Right lobe of liver (tissue), 6 donors: ENCODE results near the gene LRRC1. TPM values are rescaled to one million over a fixed set of nuclear protein-coding genes. Genes with fewer than 3 reads are reported as not detected.

Source experiments
- ATAC-seq, 4 donors: fragments of 200-7000 bp; cut with Tn5 transposase; one replicate each; pipeline ENCODE4 v1.9.1; 2020; ENCODE audit warnings: mild to moderate bottlenecking in 4 of 4, moderate library complexity in 4 of 4
- DNase-seq, 3 donors: peaks; one replicate each; pipeline ENCODE4 v3.0.0-alpha.2; 2020
- H3K27ac ChIP-seq, 3 donors: fragments of 200-600 bp; one replicate each; pipeline ENCODE4 v1.8.0; 2022
- H3K27me3 ChIP-seq, 2 donors: fragments of 200-600 bp; one replicate each; pipeline ENCODE4 v1.8.0; 2022
- H3K36me3 ChIP-seq, 4 donors: fragments of 200-600 bp; sonication (generic) in 1 of 4; one replicate each; pipeline versions ENCODE4 v1.5.1 to v1.8.0; 2017 to 2022; ENCODE audit warnings: control low read depth in 1 of 4
- H3K4me1 ChIP-seq, 4 donors: fragments of 200-600 bp; sonication (generic) in 1 of 4; one replicate each; pipeline versions ENCODE4 v1.5.1 to v1.8.0; 2017 to 2022; ENCODE audit warnings: control low read depth in 1 of 4
- H3K4me3 ChIP-seq, 3 donors: fragments of 200-600 bp; one replicate each; pipeline ENCODE4 v1.8.0; 2022
- H3K9me3 ChIP-seq, 4 donors: fragments of 200-600 bp; sonication (generic) in 1 of 4; one replicate each; pipeline versions ENCODE4 v1.5.1 to v1.8.0; 2017 to 2022; ENCODE audit warnings: control low read depth in 1 of 4
- CTCF ChIP-seq, 4 donors: fragments of 200-600 bp in 3 of 4; fragments of 450-650 bp in 1 of 4; IDR thresholded peaks; one replicate each; pipeline versions ENCODE4 v1.5.1 to v1.8.0; 2016 to 2022; ENCODE audit warnings: antibody characterized with exemption in 4 of 4, mild to moderate bottlenecking in 2 of 4
- POLR2A ChIP-seq: fragments of 450-650 bp; IDR thresholded peaks from one replicate; pipeline ENCODE4 v1.6.1; 2017; ENCODE audit warnings: antibody characterized with exemption, mild to moderate bottlenecking
- WGBS: methylation state at CpG from one replicate; pipeline ENCODE4 v1.1.6; 2018; ENCODE audit warnings: low coverage, low lambda C conversion rate; ENCODE audit not compliant: insufficient coverage; ENCODE audit errors: missing lambda C conversion rate; 5-methylcytosine and 5-hydroxymethylcytosine counted together
- intact Hi-C, 2 donors: fragments of 100-400 bp; cut with DNase I; formaldehyde crosslinking; loops; one replicate each; pipeline versions ENCODE4 v1.11.2 to v1.14.1; 2022
- total RNA-seq, 6 experiments: library from RNA; depleted of rRNA in 2 of 6; stranded (reverse); fragments of >200 nt in 2 of 6; fragmentation: NEBNext Ultra II Directional in 3 of 6; extraction: Animal tissue kit (Norgen Biotek cat#: 25700) in 3 of 6; gene quantifications; one replicate each; pipeline versions ENCODE4 v1.1.0 to v1.2.4, GENCODE V29; 2016 to 2023
- donor health status: DM: no; HTN: yes; CAD: no.
- donor health status: DM: no; HTN: no; CAD: no.
- donor health status: DM: no; HTN: no; CAD: no.
- donor health status: DM: no; HTN: yes; CAD: no.
- donor health status: DM: no; HTN: yes; CAD: no.

LRRC1 gene
- total RNA-seq, 6 experiments from 2014 or later = 0.46 to 3.2 (median 1.4) TPM

- Histone ChIP-seq H3K36me3 (no peaks in the 10 kb centered on the region), H3K27me3 (peaks cover 0 to under 1% of the 10 kb centered on the region in 2 donors), H3K27ac (no peak overlapping the region), H3K4me1 (peaks cover 0 to 21% (median 5%) of the 10 kb centered on the region in 4 donors), H3K9me3 (no peaks in the 10 kb centered on the region), H3K4me3 (no peak overlapping the region)
- TF ChIP-seq POLR2A (no peak), CTCF (IDR thresholded peaks at IDR 0.05) (no peak)
- intact Hi-C loops = no loop called here
- no peak for DNase-seq
- no peak for ATAC-seq
- 58% methylated on average over 3 of the region's 3 CpGs for WGBS
Observed at GRCh38 chr6:53796451-53796780, 1.6 kb downstream of the LRRC1 start.

GRCh38 chr6:53796791-53797190 is 2.0 kb downstream of the LRRC1 start:
- H3K4me1 ChIP-seq = peaks cover 0 to 21% (median 5%) of the 10 kb centered on the region in 4 donors
- H3K4me3 ChIP-seq = no peak overlapping the region
- TF ChIP-seq CTCF (IDR thresholded peaks at IDR 0.05) (no peak), POLR2A (no peak)
- H3K9me3 ChIP-seq = no peaks in the 10 kb centered on the region
- intact Hi-C loops = no loop called here
- no peaks in the 10 kb centered on the region for H3K27me3 ChIP-seq
- DNase-seq = no peak
- no peak overlapping the region for H3K27ac ChIP-seq
- no peaks in the 10 kb centered on the region for H3K36me3 ChIP-seq
- 63% methylated on average over 5 of the region's 5 CpGs for WGBS
- ATAC-seq = no peak

GRCh38 chr6:53797304-53797703 is 2.5 kb downstream of the LRRC1 start:
- Histone ChIP-seq H3K27me3 (no peaks in the 10 kb centered on the region), H3K27ac (no peak overlapping the region), H3K36me3 (no peaks in the 10 kb centered on the region), H3K4me1 (peaks cover 0 to 21% (median 5%) of the 10 kb centered on the region in 4 donors), H3K4me3 (no peak overlapping the region), H3K9me3 (no peaks in the 10 kb centered on the region)
- intact Hi-C loops = no loop called here
- no peak for TF ChIP-seq CTCF (IDR thresholded peaks at IDR 0.05)
- ATAC-seq (no peak), DNase-seq (no peak)
- WGBS = 100% methylated on average over 1 of the region's 2 CpGs

- H3K4me3 ChIP-seq = no peak overlapping the region
- no peaks in the 10 kb centered on the region for H3K36me3 ChIP-seq
- no peaks in the 10 kb centered on the region for H3K9me3 ChIP-seq
- DNase-seq (no peak), ATAC-seq (no peak)
- peaks cover 0 to 11% (median 1%) of the 10 kb centered on the region in 4 donors for H3K4me1 ChIP-seq
- no peaks in the 10 kb centered on the region for H3K27me3 ChIP-seq
- H3K27ac ChIP-seq = no peak overlapping the region
- 80% methylated on average over 3 of the region's 3 CpGs for WGBS
- no peak for TF ChIP-seq CTCF (IDR thresholded peaks at IDR 0.05)
- intact Hi-C loops = no loop called here
Observed at GRCh38 chr6:53799340-53799739, 4.5 kb downstream of the LRRC1 start.

- Histone ChIP-seq H3K4me3 (no peak overlapping the region), H3K36me3 (no peaks in the 10 kb centered on the region), H3K4me1 (no peaks in the 10 kb centered on the region), H3K27me3 (no peaks in the 10 kb centered on the region), H3K27ac (no peak overlapping the region), H3K9me3 (no peaks in the 10 kb centered on the region)
- no peak for ATAC-seq
- intact Hi-C loops = no loop called here
- DNase-seq = no peak
- 93% methylated on average over 1 of the region's 1 CpG for WGBS
- TF ChIP-seq POLR2A (no peak), CTCF (IDR thresholded peaks at IDR 0.05) (no peak)
Observed at GRCh38 chr6:53801022-53801421, 6.2 kb downstream of the LRRC1 start.
